Ovary (tissue), 3 donors: ENCODE results near the gene NEK9.

ENCODE experiments used
- POLR2A ChIP-seq: fragments of 450-650 bp; IDR thresholded peaks from one replicate; pipeline ENCODE4 v1.6.1; 2017; ENCODE audit warnings: antibody characterized with exemption, mild to moderate bottlenecking, moderate library complexity
- TF ChIP-seq, protein P1 (sequence below), 3 donors: fragments of 450-650 bp in 2 of 3; fragments of 200-600 bp in 1 of 3; IDR thresholded peaks; one replicate each; pipeline versions ENCODE4 v1.5.1 to v1.8.0; 2016 to 2022; ENCODE audit warnings: antibody characterized with exemption in 3 of 3, mild to moderate bottlenecking in 1 of 3
- donor health status: DM: no; HTN: no; CAD: no.

DNA sequence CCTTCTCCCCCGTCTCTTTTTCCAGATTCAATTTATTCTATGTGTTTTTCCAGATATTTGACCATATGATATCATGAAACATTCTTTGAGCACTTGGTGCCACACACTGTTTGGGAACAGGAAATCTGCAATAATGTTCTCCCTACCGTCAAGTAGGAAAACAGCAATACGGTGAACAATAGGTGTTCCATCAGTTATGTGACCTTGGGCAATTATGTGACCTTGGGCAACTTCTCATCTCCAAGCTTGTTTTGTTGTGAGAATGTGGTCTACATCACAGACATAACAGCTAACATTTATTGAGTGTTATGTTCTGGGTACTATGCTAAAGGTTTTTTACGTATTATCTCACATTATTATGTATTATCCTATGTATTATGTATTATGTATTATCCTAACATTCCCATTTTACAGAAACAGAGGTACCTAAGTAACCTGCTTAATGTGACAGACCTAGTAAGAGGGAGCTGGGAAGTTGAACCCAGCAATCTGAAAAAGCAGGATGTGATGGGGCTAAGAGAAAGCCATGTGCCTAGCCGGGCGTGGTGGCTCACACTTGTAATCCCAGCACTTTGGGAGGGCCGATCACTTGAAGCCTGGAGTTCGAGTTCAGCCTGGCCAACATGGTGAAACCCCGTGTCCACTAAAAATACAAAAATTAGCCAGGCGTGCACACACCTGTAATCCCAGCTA, 1.2 kb upstream of the NEK9 start:
- no peak for TF ChIP-seq POLR2A
- TF ChIP-seq, protein P1, sequence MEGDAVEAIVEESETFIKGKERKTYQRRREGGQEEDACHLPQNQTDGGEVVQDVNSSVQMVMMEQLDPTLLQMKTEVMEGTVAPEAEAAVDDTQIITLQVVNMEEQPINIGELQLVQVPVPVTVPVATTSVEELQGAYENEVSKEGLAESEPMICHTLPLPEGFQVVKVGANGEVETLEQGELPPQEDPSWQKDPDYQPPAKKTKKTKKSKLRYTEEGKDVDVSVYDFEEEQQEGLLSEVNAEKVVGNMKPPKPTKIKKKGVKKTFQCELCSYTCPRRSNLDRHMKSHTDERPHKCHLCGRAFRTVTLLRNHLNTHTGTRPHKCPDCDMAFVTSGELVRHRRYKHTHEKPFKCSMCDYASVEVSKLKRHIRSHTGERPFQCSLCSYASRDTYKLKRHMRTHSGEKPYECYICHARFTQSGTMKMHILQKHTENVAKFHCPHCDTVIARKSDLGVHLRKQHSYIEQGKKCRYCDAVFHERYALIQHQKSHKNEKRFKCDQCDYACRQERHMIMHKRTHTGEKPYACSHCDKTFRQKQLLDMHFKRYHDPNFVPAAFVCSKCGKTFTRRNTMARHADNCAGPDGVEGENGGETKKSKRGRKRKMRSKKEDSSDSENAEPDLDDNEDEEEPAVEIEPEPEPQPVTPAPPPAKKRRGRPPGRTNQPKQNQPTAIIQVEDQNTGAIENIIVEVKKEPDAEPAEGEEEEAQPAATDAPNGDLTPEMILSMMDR (IDR thresholded peaks at IDR 0.05) = no peak
